ENCODE measurements around the gene RNF123.

Gene RNF123

GRCh38 chr3:49705390-49705960 lies 16.1 kb downstream of the RNF123 start:
- no peak for DNase-seq

- no peak for DNase-seq
These were observed 17.2 kb downstream of the RNF123 start for GRCh38 chr3:49706456-49707112.

- no peak for DNase-seq
These were observed 17.7 kb downstream of the RNF123 start for GRCh38 chr3:49707113-49707480.

- no peak for DNase-seq
These were observed 20.5 kb downstream of the RNF123 start for GRCh38 chr3:49709852-49710251.

GRCh38 chr3:49711489-49711888 lies 22.1 kb downstream of the RNF123 start:
- no peak for DNase-seq

- no peak for DNase-seq
These were observed 22.8 kb downstream of the RNF123 start for GRCh38 chr3:49712166-49712565.

GRCh38 chr3:49712631-49713317 lies 23.4 kb downstream of the RNF123 start:
- no peak for DNase-seq

GRCh38 chr3:49713336-49714105 lies 24.2 kb downstream of the RNF123 start:
- no peak for DNase-seq

- no peak for DNase-seq
These were observed 25.6 kb downstream of the RNF123 start for GRCh38 chr3:49714728-49715550.

- DNase-seq, result no peak
These were observed 26.3 kb downstream of the RNF123 start for GRCh38 chr3:49715611-49716121.

- DNase-seq, result no peak
These were observed 26.8 kb downstream of the RNF123 start for GRCh38 chr3:49716169-49716568.

GRCh38 chr3:49716691-49717210 lies 27.4 kb downstream of the RNF123 start:
- no peak for DNase-seq

- no peak for DNase-seq
These were observed 28.0 kb downstream of the RNF123 start for GRCh38 chr3:49717211-49717958.

- DNase-seq, result no peak
These were observed 28.9 kb downstream of the RNF123 start for GRCh38 chr3:49717959-49718857.

- no peak for DNase-seq
These were observed 29.5 kb downstream of the RNF123 start for GRCh38 chr3:49718858-49719213.

GRCh38 chr3:49719214-49719884 lies 30.0 kb downstream of the RNF123 start, which contains the start of gene AMIGO3:
AMIGO3 (minus strand) TSS chr3:49719684; CDS start chr3:49719465, 219 bp downstream.
- peak; percentile 53 for DNase-seq

- no peak for DNase-seq
These were observed 31.7 kb downstream of the RNF123 start for GRCh38 chr3:49720855-49721595.

GRCh38 chr3:49721596-49721895 lies 32.2 kb downstream of the RNF123 start:
- no peak for DNase-seq
